GM20000 (cell line): ENCODE results near the gene DHRS12.

Experiments used
- DNase-seq: peaks from one replicate; pipeline ENCODE4 v3.0.0; 2012; ENCODE audit warnings: low spot score
- TF ChIP-seq, protein P1 (sequence below): IDR thresholded peaks from 2 replicates; pipeline ENCODE4 v1.5.1; 2012; ENCODE audit warnings: mild to moderate bottlenecking, control low read depth; ENCODE audit errors: extremely low read depth, missing control alignments

The DHRS12 gene

GRCh38 chr13:51738226-51738905 lies 65.6 kb downstream of the DHRS12 start:
- TF ChIP-seq, protein P1, sequence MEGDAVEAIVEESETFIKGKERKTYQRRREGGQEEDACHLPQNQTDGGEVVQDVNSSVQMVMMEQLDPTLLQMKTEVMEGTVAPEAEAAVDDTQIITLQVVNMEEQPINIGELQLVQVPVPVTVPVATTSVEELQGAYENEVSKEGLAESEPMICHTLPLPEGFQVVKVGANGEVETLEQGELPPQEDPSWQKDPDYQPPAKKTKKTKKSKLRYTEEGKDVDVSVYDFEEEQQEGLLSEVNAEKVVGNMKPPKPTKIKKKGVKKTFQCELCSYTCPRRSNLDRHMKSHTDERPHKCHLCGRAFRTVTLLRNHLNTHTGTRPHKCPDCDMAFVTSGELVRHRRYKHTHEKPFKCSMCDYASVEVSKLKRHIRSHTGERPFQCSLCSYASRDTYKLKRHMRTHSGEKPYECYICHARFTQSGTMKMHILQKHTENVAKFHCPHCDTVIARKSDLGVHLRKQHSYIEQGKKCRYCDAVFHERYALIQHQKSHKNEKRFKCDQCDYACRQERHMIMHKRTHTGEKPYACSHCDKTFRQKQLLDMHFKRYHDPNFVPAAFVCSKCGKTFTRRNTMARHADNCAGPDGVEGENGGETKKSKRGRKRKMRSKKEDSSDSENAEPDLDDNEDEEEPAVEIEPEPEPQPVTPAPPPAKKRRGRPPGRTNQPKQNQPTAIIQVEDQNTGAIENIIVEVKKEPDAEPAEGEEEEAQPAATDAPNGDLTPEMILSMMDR, result no peak
- DNase-seq, result no peak

DNA sequence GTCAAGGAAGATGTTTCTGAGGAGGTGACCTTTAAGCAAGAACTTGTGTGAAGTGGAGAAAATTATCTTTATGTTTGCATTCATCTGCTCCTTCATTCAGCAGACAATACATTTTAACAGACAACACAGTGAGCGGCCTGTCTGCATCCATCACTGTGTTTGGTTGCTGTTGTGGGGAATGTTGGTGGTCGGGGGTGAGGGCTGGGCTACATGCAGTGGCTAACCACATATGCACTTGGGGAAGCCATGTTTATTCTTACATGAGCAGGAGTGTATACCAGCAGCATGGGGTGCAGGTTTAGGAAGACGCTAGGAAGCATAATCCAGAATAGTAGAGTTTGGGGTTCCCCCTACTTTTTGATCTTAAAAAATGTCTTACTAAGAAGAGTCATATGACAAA lies 66.4 kb downstream of the DHRS12 start:
- DNase-seq, result no peak
- TF ChIP-seq, protein P1, result no peak

DNA sequence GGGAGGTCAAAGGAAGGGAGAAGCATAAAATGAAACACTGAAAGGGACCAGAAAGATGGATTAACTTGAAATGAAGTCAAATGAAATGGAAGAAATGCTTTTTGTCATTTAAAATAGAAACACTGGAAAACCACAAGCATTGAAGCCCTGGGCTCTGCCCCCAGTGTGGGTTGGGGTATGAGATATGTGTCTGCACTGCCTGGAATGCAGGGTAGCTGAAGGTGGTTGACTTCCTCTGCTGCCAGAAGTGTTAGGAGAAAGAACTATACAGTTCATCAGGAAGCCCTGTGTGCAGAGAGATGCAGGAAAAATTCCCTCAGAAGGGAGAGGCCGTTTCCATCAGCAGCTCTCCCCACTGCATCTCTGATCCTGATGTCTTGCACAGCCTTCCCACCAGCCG lies 69.2 kb downstream of the DHRS12 start:
- TF ChIP-seq, protein P1, result no peak
- DNase-seq, result no peak

- TF ChIP-seq, protein P1, result no peak
- no peak for DNase-seq
These were observed 70.3 kb downstream of the DHRS12 start for GRCh38 chr13:51733374-51734298.

DNA sequence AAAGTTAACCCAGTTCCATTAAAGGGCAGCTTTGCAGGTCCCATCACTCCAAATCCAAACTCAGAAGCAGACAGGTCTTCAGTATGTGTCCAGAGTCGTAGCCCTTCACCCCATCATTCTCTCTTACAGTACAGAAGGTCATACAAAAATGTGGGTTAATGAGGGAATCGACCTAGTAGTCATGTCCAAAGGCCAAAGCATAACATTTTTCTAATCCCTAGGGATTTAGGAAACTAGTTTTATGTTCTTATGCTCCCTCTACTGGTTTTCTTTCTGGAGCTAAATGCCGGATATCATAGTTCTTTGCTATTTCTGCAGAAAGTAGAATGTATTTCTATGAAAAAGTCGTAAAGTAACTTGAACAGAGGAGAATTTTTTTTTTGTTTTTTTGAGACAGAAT lies 72.2 kb downstream of the DHRS12 start:
- TF ChIP-seq, protein P1, result no peak
- DNase-seq, result no peak

DNA sequence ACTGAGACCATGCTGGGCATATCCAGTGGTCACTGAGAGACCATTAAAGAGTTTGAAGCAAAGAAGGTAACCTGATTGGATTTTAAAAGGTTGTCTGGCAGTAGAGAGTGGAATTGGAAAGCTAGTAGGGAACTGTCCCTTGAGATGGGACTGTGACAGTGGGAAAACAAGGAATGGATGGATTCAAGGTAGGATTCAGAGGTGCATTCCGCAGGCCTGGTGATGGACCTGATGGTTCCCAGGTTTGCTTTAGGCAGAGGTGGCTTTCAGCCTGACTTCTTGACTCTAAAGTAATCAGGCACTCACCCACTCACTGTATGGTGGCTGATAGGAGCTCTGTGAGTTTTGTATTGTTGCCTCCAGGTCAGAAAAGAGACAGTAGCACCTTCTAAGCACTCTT lies 73.0 kb downstream of the DHRS12 start:
- no peak for DNase-seq
- TF ChIP-seq, protein P1, result no peak
